Activated CD8-positive, alpha-beta memory T cell treated with anti-CD3 and anti-CD28 coated beads, Interleukin-2, amount 50 U/mL, for 48 hours (primary cell): ENCODE measurements around the gene MDM4.

Experiments
- DNase-seq: peaks from one replicate; pipeline ENCODE4 v3.0.0-alpha.2; 2020

MDM4 gene

GRCh38 chr1:204581759-204582158 is 65.6 kb downstream of the MDM4 start:
- DNase-seq = no peak

GRCh38 chr1:204583909-204584632 is 67.9 kb downstream of the MDM4 start:
- DNase-seq = no peak

GRCh38 chr1:204584699-204585372 is 68.6 kb downstream of the MDM4 start:
- no peak for DNase-seq

- DNase-seq = no peak
Observed at GRCh38 chr1:204587621-204588020, 71.4 kb downstream of the MDM4 start.

- no peak for DNase-seq
Observed at GRCh38 chr1:204588826-204589225, 72.6 kb downstream of the MDM4 start.

GRCh38 chr1:204589409-204590038 is 73.3 kb downstream of the MDM4 start:
- DNase-seq = no peak

GRCh38 chr1:204591473-204592090 is 75.4 kb downstream of the MDM4 start:
- DNase-seq = no peak

- DNase-seq = no peak
Observed at GRCh38 chr1:204592246-204592948, 76.2 kb downstream of the MDM4 start.

GRCh38 chr1:204598319-204598969 is 82.2 kb downstream of the MDM4 start:
- no peak for DNase-seq

GRCh38 chr1:204599098-204599497 is 82.9 kb downstream of the MDM4 start:
- no peak for DNase-seq

- no peak for DNase-seq
Observed at GRCh38 chr1:204599596-204599995, 83.4 kb downstream of the MDM4 start.

- DNase-seq = no peak
Observed at GRCh38 chr1:204600203-204600602, 84.0 kb downstream of the MDM4 start.

GRCh38 chr1:204600968-204601367 is 84.8 kb downstream of the MDM4 start:
- DNase-seq = no peak

- DNase-seq = no peak
Observed at GRCh38 chr1:204602111-204602579, 85.9 kb downstream of the MDM4 start.

- DNase-seq = no peak
Observed at GRCh38 chr1:204602871-204603542, 86.8 kb downstream of the MDM4 start.

GRCh38 chr1:204605791-204606190 is 89.6 kb downstream of the MDM4 start:
- no peak for DNase-seq
